ENCODE results near the gene BEAN1.

The BEAN1 gene

DNA sequence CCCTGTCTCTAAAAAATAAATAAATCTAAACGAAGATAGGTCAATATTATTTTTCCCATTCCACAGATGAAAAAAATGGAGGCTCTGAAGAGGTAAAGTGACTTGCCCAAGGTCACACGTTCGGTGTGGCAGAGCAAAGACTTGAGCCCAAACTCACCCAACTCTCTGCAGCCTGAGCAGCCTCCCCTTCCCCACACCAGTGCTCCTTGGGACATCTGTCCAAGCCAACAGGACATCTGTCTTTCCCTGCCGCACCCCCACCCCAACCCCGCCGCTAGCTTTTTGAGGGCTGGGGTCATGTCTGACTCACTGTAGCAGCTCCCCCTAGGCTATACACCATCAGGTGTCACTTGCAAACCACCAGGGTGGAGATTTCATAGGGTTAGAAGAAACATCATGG lies 5.2 kb upstream of the BEAN1 start:
- no peak for DNase-seq

DNA sequence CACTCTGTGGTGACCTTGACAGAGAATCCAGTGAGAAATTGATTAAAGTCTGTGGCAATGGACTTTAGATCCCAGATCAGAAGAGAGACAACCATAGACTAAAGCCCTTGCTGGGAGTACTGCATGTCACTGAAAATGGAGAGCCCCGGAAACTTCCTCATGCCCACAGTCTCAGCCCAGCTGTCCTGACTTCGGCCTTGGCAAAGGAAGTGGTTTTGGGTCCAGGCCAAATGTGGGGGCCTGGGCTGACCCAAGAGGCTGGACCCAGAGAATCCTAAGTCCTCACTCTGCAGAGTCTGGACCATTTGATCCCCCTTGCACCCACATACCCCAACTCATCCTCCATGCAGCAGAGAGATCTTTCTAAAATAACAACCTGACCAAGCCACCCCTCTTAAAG lies 4.7 kb upstream of the BEAN1 start:
- no peak for DNase-seq

DNA sequence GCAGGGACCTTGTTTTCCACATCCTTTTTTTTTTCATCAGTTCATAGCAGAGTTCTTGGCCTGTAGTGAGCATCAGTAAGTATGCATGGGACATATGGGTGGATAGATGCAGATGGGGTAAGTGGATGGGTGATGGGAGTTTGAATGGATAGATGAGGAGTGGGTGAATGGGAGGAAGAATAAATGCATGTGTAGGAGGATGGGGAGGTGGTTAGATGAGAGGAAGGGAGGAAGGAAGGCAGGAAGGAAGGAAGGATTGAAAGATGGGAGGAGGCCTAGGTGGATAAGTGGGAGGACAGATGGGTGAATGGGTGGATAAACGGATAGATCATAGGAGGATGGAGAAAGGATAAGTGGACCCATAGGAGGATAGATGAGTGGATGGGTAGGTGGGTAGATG lies 3.9 kb upstream of the BEAN1 start:
- no peak for DNase-seq

DNA sequence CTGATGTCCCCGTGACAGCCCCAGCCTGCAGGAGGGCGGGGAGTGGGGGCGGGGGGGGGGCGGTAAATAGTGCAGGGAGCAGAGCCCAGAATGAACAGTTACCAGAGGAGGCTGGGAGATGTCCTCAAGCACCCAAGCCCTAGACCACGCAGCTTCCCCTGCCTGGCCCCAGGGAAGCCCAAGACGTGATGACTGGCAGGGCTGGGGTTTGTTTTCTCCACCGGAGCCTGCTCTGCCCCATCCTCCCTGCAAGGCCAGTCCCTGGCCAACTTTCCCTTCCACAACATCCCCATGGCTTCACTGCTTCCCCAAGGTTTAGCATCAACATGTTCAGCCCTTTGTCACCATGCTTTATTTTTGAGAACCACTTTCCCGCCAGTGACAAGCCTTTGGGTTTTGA lies 1.4 kb upstream of the BEAN1 start:
- no peak for DNase-seq

DNA sequence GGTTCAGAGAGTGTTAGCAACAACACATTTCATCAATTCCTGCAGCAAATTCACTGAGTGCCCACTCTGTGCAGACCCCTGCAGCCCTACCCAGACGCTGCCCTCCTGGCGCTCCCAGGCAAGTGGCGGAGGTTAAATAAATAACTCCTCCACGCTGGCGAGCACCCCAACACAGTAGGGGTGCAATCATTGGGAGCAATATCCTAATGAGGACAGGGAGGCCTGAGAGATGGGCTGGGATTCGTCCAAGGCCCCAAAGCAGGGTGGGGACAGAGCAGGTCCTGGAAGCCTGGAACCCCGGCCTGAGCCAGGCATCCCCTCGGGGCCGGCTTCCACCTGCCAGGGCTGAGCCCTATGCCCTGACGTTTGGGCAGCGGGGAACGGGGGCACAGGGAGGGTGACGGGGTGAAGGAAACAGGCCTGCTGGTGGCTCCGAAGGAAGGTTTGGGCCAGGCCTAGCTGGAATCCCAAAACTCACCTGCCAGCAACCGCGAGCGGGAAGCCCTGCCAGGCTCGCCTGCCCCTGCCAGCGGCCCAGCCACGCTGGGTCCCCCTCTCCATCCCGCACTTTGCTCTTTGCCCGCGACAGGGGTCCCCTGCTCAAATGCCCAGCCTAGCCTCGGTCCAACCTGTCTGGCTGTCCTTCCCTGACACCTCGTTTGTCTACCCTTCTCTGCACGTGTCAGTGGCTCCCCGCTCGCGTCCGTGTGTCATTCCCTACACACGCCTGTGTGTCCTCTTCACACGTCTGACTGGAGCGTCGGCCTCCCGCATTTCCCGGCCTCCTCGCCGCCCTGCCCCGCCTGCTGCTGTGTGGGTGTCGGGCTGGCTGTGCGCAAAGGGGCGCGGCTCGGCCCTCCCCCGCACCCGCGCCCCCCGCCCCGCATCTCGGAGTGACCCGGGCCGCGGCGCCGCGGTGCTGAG lies 721 bp upstream of the BEAN1 start:
- DNase-seq: no peak

DNA sequence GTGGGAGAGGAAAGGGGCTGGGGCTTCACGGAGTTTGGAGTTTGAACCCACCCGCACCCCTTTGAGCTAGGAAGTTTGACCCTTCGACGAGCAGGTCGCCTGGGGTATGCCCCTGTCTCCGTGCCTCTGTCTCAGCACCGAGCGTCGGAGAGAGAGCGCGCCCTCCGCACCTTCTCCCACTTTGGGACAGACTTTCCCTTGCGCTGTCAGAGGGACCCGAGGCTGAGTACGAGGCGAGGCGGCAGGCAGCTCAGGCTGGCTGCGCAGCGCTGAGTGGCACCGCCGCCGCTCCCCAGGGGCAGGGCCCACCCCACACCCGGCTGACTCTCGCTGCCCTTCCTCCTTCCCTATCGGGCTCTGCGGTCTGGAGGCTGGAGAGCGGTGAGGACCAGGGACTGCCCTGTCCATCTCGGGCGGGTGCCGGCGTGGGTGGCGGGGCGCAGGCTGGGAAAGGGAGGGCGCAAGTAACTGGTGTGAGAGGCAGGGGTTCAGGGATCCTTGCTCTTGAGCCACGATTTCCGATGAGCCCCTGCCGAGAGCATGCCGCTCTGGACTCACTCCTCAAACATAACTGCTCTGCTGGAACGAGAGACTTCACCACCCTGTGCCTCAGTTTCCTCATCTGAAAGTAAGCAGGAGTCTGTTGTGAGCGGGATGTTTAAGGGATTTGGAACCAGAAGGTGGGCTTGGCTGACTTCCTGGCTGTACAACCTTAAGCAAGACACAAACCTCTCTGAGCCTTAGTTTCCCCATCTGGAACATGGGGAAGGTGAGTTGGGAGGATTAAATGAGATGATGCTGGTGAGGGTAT lies 981 bp downstream of the BEAN1 start:
- no peak for DNase-seq

DNA sequence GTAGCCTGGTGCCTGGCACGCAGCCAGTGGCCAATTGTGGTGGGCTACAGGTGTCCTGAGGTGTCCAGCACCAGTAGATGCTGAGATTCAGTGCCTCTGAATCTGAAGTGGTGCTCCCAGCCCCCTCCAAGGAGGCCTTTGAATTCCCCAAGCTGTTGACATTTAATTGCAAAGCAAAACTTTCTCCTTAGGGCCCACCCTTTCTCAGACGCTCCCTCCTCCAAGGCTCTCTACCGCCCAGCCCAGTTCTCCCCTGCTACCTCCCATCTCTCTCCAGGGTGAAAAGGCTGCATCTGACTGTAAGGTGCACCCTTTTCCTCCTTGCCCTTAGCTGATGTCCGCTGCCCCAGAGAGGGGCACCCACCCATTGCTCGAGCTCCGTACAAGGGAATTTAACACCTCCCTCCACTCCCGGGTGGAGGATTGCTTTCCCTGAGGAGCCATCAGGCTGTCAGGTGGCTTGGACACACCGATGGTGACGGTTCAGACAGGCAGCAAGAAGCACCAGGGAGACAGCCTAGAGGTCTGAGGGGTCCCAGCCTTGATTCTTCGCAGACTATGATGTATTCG lies 1.7 kb downstream of the BEAN1 start:
- DNase-seq: no peak

DNA sequence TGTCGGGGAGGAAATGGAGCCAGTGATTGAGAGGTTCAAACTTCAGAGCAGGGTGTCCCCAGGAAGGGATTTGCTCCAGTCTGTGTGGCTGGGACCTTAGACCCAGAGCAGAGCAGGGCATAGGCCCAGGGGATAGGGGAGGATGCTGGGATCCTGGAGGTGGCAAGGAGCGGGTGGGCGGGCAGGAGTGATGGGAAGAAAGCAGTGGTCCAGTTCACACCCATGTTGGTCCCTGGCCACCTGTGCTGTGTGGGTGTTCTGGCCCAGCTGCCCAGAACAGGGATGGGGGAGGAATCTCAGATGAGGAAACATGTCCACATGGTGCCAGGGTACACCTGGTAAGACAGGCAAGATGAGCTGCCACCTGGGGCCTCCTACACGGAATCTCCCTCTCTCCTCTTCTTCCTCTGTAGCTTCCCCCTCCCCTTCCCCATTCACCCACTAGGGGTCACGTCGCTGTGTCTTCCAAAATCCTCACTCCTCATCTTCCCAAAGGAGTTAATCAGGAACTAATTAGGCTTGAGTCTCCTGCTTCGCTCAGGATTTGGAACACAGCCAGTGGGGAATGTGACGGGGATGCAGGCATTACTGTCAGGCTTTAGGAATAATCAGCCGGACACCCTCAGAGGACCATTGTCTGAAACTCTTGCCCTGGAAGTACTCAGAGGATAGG lies 2.3 kb downstream of the BEAN1 start:
- DNase-seq: no peak

DNA sequence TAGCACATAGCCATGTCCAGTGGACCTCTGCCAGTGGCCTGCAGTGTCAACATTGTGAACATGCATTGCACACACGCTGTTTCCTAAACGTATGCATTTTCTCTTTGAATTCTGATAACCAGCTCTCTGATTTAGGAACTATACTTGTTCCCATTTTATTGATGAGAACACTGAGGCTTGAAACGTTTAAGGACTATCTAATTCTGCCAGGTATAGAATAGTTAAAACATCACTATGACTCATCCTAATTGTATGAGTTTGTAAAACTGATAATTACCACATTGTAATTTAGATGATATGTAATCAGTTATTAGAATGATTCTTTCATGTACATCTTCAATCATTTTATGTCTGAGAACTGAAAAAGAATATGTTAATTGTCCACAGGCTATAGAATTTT lies 3.1 kb downstream of the BEAN1 start:
- DNase-seq: no peak

DNA sequence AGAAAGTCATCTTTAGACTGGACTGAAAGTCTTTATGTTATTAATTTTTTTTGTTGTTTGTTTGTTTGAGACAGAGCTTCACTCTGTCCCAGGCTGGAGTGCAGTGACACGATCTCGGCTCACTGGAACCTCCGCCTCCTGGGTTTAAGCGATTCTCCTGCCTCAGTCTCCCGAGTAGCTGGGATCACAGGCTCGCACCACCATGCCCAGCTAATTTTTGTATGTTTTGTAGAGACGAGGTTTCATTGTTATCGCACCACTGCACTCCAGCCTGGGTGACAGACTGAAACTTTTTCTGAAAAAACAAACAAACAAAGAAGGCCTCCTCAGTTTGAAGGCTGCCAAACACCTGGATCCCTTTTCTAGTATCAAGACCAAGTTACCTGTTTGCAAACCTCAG lies 4.7 kb downstream of the BEAN1 start:
- DNase-seq: no peak

DNA sequence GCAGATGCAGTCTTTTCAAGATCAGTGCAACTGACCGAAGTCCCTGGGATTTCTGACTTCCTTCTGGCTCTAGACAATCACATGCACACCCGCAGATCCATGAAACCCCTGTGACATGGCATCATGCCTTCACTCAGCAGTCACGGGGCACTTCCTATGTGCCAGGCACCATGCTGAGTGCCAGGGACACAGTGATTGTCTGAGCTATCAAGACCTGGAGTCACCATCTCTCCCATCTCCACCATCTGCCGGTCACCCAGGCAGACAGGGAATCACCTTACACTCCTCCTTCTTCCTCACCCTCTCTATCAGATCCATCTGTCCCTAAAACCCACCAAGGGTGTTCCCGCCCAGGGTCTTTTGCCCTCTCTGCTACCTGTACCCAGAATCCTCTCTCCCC lies 5.3 kb downstream of the BEAN1 start:
- no peak for DNase-seq

DNA sequence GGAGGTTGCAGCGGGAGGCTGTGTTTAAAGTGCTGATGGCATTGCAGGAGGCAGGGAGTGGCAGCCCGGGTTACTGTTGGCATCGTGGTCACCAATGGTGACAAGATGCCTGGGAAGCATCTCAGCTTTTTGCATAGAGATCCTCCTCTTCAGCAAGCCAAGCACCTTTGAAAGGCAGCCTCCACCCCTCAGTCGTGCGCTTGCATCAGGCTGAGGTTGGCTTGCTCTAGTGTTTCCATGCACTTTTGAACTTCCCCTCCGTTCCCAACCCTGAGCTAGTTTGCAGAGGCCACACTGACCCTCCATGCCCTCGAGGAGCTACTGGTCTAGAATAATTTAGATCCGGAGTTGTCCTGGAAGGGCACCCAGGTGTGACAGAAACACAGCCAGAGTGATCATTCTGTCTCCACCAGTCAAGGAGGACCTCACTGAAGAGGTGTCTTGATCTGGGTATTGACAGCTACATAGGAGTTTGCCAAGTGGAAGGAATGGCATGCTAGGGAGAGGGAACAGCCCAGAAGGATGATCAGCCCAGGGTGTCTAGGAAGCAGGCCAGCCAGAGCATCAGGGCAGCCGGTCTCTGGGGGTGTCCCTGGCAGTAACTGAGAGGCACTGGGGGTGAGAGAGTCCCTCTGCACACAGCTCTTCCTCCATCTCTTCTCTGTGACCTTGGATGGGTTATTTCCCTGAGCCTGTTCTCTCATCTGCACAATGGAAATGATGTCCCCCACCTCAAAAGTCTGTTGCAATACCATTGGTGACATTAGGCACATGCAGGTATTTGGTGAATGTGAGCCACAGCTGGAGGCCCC lies 7.7 kb downstream of the BEAN1 start:
- DNase-seq: no peak

DNA sequence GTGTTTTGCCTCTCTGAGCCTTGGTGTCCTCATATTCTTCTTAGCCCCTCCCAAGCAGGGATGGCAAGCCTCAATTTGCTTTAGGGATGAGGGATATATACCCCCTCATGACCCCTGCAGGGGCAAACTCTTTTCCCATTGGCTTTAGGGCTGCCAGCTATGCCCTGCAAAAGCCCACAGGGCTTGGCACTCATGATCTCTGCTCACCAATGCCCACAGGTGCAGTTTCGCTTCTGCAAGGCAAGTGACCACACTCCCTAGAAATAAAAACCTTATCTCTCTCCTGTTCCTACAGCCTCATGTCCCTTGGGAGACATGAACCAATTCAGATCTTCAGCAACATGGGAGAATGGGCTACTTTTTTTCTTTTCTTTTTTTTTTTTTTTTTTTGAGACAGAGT lies 8.8 kb downstream of the BEAN1 start:
- no peak for DNase-seq

DNA sequence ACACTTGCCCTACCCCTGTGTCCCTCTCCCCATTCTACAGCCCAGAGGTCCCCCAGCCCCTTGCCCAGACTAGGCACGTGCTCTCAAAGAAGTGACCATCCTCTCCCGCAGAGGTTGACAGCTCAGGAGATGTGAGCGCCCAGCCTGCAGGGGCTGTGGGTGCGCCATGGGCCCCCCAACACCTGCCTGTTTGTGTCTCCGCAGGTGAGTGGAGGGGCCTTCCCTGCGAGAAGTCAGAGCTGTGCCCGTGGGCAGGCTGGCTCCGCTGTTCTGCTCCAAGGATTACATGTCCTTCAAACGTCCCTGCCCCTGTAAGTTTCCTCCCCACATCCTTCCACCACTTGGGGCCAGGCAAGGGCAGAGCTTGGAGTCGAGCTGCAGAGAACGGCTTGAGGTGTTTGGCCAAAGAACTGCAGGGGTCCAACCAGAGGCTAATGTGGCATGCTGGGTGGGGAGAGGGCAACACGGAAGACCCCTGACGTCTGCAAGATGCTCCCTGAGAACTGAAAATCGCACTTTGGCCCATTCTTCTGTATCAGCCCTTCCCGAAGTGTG lies 10.4 kb downstream of the BEAN1 start:
- DNase-seq: no peak

DNA sequence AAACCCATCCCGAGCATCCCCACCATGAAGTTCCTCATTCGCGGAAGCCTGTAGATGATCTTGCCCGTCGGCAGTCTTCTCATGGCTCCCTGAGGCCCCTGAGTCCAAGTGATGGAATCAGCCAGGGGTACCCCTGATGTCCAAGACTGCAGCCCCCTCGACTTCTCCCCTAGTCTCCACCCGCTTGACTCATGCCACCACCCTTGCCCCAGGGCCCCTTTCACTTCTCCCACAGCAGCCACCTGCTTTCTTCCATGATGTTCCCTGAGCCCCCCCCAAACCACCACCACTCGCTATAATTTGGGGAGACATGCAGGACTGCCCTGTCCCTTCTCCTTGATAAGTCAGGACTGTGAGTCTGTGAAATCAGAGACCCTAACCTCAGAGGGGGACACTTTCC lies 11.4 kb downstream of the BEAN1 start:
- no peak for DNase-seq

DNA sequence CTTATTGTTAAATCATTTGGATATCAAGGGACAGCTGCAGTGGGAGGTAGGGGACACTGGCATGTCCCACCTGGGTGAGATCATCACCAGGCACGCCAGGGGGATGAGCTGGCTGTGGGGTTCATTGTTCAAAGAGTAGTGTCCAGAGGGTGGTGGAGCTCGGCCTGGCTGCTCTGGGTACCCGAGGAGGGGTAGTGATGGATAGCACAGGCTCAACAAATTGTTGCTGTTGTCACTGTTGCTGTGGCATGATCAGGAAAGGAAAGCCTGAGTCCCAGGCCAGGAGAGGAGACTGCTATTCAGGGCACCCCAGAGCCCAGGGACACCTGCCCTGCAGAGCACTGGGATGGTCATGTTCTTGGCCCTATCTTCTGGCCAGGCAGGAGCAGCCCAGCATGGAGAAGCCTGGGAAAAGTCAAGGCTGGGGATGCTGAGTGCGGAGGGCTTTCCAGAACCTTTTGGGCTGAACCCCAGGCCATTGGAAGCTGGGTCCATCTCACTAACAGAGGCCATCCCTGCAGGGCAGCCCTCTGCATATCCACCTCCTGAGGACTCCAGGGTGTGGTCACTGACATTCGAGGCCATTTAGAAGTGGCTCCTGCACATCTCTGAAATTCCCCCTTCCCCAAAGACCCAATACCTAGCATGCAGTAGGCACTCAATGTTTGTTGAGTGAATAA lies 12.1 kb downstream of the BEAN1 start:
- no peak for DNase-seq

DNA sequence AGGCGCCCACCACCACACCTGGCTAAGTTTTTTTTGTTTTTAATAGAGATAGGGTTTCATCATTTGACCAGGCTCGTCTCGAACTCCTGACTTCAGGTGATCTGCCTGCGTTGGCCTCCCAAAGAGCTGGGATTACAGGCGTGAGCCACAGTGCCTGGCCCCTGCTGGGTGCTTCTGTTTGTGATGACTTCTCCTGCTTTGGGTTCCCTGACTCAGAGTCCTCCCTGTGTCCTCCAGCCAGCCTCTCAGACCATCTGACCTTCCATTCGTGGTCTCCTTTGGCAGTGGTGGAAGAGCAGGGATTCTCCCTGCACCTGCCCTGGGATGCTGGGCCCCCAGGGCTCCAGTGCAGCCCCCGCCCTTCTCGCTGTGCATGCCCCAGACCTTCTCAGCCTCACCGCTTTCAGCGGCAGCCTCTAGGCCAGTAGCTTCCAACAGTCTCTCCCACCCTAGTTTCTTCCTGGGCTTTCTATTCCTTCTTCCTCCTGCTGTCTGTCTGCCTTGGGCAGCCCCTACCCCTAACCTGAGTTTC lies 13.2 kb downstream of the BEAN1 start:
- no peak for DNase-seq

DNA sequence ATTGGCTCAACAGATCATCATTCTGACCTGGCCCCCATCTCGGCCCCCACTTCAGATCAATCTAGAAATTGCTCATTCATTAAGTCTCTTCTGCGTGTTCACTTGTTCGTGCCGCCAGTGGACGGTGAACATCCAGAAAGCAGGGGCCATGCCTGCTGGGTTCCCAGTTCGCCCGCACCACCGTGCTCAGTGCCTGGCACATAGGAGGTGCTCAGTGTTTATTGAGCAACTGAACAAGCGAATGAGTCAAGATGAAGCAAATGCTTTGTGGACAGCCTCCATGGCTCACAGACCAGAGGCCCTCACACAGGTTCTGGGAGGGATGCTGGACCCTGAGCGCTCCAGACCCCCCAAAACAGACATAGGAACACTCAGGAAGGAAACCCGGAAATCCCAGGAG lies 13.9 kb downstream of the BEAN1 start:
- no peak for DNase-seq

DNA sequence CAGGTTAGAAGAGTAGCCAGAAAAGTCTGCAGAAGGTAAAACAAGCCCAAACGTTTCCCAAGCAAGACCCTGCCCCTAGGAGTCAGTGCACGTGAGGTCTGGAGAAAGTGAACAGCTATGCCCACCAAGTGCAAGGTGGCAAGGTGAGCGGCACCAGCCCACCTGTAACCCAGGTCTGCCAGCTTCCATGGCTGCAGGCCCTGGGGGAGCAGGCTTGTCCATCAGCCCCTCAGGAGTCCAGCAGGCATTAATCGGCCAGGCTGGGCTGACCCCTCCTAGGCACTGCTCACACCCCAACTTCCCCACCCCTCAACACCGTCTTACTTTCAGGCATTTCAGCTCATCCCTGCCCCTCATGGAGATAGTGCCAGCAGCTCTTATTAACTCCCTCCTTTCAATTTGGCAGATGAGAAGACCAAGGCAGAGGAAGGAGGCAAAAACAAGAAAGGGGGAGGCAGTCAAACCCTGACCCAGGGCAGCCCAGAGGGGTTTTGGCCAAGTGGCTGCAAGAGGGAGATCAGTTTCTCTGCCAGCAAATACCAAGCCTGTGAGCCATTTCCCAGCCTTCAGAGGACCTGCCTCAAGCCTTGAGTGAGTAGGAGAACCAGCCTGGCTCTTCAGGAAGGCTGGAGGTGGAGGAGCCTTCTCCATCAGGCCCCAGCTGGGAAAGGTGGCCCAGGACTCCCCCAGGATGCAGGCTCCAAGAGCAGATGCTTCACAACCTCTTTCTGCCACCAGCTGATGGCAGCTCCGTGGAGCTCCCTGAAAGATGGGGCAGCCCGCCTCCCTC lies 14.7 kb downstream of the BEAN1 start:
- DNase-seq: peak; percentile 45

DNA sequence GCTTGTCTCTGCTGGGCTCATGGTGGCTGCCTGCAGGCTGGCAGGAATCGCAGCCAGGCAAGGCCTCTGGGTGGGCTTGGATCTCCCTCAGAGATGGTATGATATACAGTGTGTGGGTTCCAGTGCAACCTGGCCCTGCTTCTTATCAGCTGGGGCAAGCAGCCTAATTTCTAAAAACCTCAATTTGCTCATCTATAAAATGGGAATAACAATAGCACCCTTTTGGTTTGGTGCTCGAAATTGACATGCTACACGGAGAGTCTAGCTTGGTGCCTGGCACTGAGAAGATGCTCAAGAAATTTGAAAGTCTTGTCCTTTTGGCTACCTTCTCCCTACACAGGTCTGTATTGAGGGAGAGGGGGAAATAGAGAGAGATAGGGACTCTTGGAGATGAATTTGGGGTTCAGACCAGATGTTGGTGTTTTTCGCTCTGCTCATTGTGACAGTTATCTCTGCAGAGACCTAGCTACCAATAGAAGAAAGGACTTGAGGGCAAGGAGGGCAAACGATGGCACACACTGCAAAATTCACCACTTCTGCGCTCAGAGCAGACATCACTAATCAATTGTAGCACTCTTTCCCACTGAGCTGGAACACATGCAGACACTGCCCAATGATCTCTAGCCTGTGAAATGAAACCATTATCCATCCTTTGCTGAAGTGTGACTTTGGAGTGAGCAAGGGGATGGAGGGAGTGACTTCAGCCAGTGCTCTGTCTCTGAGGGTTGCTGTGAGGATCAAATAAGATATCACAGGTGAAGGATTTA lies 15.6 kb downstream of the BEAN1 start:
- no peak for DNase-seq
